Endothelial cell of umbilical vein (primary cell): ENCODE data around the gene UBR4. TPM values are rescaled to one million over a fixed set of nuclear protein-coding genes. Genes with fewer than 3 reads are reported as not detected.

Source experiments
- BruUV-seq: library from RNA; stranded (reverse); fragments of 400-500 nt; replicated peaks from 2 replicates; lab custom pipeline; 2021; lab: Mats Ljungman, UMichigan
- CTCF ChIA-PET: fragments of 300-600, 350-600 bp; sonication (Branson Sonifier 250); formaldehyde crosslinking; loops from one replicate; lab custom pipeline; 2021; ENCODE audit warnings: antibody characterized with exemption, inconsistent platforms; lab: Charles Lee
- POLR2A ChIA-PET: fragments of 300-600, 350-600 bp; sonication (Branson Sonifier 250); formaldehyde crosslinking; loops from one replicate; lab custom pipeline; 2021; ENCODE audit warnings: antibody characterized with exemption, inconsistent platforms; lab: Charles Lee
- DNase-seq: peaks from one replicate; pipeline ENCODE4 v3.0.0-alpha.2; 2011; ENCODE audit warnings: low read depth, low spot score
- FAIRE-seq: peaks from 2 replicates; lab custom pipeline; 2011; peaks lifted over from hg19 to GRCh38; lab: Jason Lieb, UNC
- H2AFZ ChIP-seq: 2 replicates; pipeline ENCODE4 v1.6.0; 2012; ENCODE audit warnings: low read depth, low read length, control low read depth, inconsistent platforms
- H3K27ac ChIP-seq: 2 replicates; pipeline ENCODE4 v1.5.1; 2011; ENCODE audit warnings: low read depth, mild to moderate bottlenecking, control low read depth, low read length, moderate library complexity; ENCODE audit not compliant: insufficient read depth
- H3K27me3 ChIP-seq, 2 experiments: 2 replicates each; pipeline versions ENCODE4 v1.6.0 to v1.6.1; 2011; ENCODE audit warnings: low read length in 2 of 2, mixed read lengths in 1 of 2; ENCODE audit not compliant: control insufficient read depth in 2 of 2, insufficient read depth in 2 of 2
- H3K36me3 ChIP-seq, 2 experiments: 2 replicates in 1 of 2; 3 replicates in 1 of 2; pipeline ENCODE4 v1.5.1; 2011; ENCODE audit warnings: low read length in 2 of 2, mild to moderate bottlenecking in 1 of 2, moderate library complexity in 1 of 2; ENCODE audit not compliant: control insufficient read depth in 2 of 2, insufficient read depth in 2 of 2; ENCODE audit errors: extremely low read depth in 1 of 2
- H3K4me1 ChIP-seq: 3 replicates; pipeline ENCODE4 v1.5.1; 2011; ENCODE audit warnings: mild to moderate bottlenecking, low read length; ENCODE audit not compliant: control insufficient read depth, insufficient read depth; ENCODE audit errors: extremely low read depth
- H3K4me2 ChIP-seq: 2 replicates; pipeline ENCODE4 v1.6.1; 2011; ENCODE audit warnings: low read length, control low read depth, mixed read lengths; ENCODE audit not compliant: insufficient read depth
- H3K4me3 ChIP-seq, 3 experiments: fragments of 200-600 bp in 1 of 3; sonication (generic), shearing (Covaris generic) in 1 of 3; replicated peaks in 1 of 3; 2 replicates each; pipeline ENCODE4 v1.5.1; 2011 to 2016; ENCODE audit warnings: control low read depth in 3 of 3, low read length in 3 of 3, mild to moderate bottlenecking in 2 of 3, inconsistent platforms in 1 of 3, low read depth in 1 of 3, moderate library complexity in 1 of 3; ENCODE audit not compliant: insufficient read depth in 1 of 3
- H3K79me2 ChIP-seq: 2 replicates; pipeline ENCODE4 v1.6.0; 2012; ENCODE audit warnings: low read length, inconsistent platforms; ENCODE audit not compliant: control insufficient read depth, insufficient read depth
- H3K9ac ChIP-seq: replicated peaks from 2 replicates; pipeline ENCODE3; 2011; ENCODE audit warnings: low read length, control low read depth; ENCODE audit not compliant: insufficient read depth; ENCODE audit errors: extremely low read depth
- H3K9me1 ChIP-seq: replicated peaks from 3 replicates; pipeline ENCODE4 v1.6.0; 2011; ENCODE audit warnings: mild to moderate bottlenecking, low read length; ENCODE audit not compliant: control insufficient read depth, insufficient read depth; ENCODE audit errors: extremely low read depth
- H3K9me3 ChIP-seq: replicated peaks from 2 replicates; pipeline ENCODE4 v1.5.1; 2012; ENCODE audit warnings: low read length, inconsistent platforms; ENCODE audit not compliant: control insufficient read depth, insufficient read depth
- H4K20me1 ChIP-seq: replicated peaks from 2 replicates; pipeline ENCODE3; 2011; ENCODE audit warnings: mild to moderate bottlenecking, low read length; ENCODE audit not compliant: control insufficient read depth, insufficient read depth; ENCODE audit errors: extremely low read depth
- GATA2 ChIP-seq: IDR thresholded peaks from 2 replicates; pipeline ENCODE4 v1.7.0; 2011; ENCODE audit warnings: low read depth, mild to moderate bottlenecking, moderate library complexity, mixed read lengths, low read length; ENCODE audit not compliant: insufficient read length, insufficient read depth
- JUN ChIP-seq: IDR thresholded peaks from 2 replicates; pipeline ENCODE4 v1.6.1; 2011; ENCODE audit warnings: borderline replicate concordance, low read depth; ENCODE audit not compliant: insufficient read length, insufficient read depth
- MYC ChIP-seq: IDR thresholded peaks from one replicate; pipeline ENCODE4 v1.6.1; 2011; ENCODE audit warnings: mild to moderate bottlenecking, low read depth, low read length
- POLR2AphosphoS5 ChIP-seq: IDR thresholded peaks from 2 replicates; pipeline ENCODE4 v1.6.1; 2012; ENCODE audit warnings: low read depth, mild to moderate bottlenecking, control low read depth, low read length, moderate library complexity; ENCODE audit not compliant: insufficient read depth
- dilution Hi-C: fragments of 300-500 bp; cut with MboI; formaldehyde crosslinking; loops from one replicate; pipeline ENCODE4 v1.15.0; 2019; ENCODE audit warnings: low sequenced_read_pairs; ENCODE audit not compliant: extremely low pct_ligation_motif_present
- intact Hi-C: fragments of 100-400 bp; cut with micrococcal nuclease; formaldehyde crosslinking; loops from one replicate; pipeline ENCODE4 v1.10.0; 2022
- polyA plus RNA-seq, 4 experiments: library from polyadenylated mRNA; depleted of rRNA in 3 of 4; stranded (reverse) in 3 of 4; unstranded in 1 of 4; fragments of >200 nt; gene quantifications; 2 replicates each; pipeline versions ENCODE4 v1.2.1 to v1.2.3, GENCODE V29; 2011 to 2012; ENCODE audit warnings: missing spikeins in 1 of 4
- total RNA-seq: library from RNA; stranded (reverse); gene quantifications from 2 replicates; pipeline ENCODE4 v1.2.3, GENCODE V29; 2021
- TF ChIP-seq, protein P1 (sequence below), 2 donors: IDR thresholded peaks; 1 replicate in 1 of 2; 2 replicates in 1 of 2; pipeline ENCODE4 v1.5.1; 2011; ENCODE audit warnings: low read length in 2 of 2, mild to moderate bottlenecking in 2 of 2, moderate library complexity in 2 of 2, control low read depth in 1 of 2, inconsistent platforms in 1 of 2, low read depth in 1 of 2; ENCODE audit not compliant: insufficient read depth in 1 of 2; ENCODE audit errors: extremely low read depth in 1 of 2

UBR4 gene
- total and polyA plus RNA-seq, 2 donors (not counting 3 experiments of a cell fraction or from before 2014, with no cell fraction given): 125 to 150 TPM

DNA sequence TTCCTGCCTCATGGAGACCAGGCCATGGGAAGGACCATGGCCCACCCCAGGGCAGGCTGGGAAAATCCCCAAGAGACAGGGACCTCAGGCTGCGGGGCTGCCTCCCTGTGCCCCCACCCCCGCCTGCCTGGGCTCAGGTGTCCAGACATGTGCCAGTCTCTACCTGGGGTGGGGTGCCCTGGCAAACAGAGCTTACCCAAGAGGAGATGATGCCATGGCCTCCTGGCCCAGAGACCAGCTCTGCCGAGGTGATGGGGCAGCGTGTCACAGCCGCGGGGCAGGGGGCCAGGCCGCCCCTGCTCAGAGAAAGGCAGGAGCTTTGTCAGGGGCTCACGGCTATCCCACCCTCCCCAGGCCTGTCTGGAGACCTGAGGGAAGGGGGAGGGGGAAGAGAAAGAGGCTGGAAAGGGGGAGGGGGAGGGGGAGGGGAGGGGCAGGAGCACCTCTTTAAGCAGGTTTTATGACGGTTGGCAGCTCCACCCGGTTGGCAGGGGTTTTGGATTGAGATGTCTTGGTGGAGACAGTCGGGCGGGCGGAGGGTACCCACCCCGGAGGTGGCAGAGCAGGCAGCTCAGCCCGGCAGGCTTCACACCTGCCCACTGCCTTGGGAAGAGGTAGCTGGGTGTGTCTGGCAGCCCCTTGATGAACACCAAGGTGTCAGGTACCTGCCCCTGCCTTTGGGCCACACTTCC lies 152.1 kb downstream of the UBR4 start:
- DNase-seq: no peak
- no peaks in the 10 kb centered on the region for H3K9me1 ChIP-seq
- no peak overlapping the region for H2AFZ ChIP-seq
- H3K9me3 ChIP-seq: no peaks in the 10 kb centered on the region
- H3K4me2 ChIP-seq: no peak overlapping the region
- intact Hi-C loops: no loop called here
- dilution Hi-C loops: no loop called here
- TF ChIP-seq MYC (no peak), JUN (no peak), GATA2 (no peak), POLR2AphosphoS5 (no peak)
- TF ChIP-seq, protein P1, sequence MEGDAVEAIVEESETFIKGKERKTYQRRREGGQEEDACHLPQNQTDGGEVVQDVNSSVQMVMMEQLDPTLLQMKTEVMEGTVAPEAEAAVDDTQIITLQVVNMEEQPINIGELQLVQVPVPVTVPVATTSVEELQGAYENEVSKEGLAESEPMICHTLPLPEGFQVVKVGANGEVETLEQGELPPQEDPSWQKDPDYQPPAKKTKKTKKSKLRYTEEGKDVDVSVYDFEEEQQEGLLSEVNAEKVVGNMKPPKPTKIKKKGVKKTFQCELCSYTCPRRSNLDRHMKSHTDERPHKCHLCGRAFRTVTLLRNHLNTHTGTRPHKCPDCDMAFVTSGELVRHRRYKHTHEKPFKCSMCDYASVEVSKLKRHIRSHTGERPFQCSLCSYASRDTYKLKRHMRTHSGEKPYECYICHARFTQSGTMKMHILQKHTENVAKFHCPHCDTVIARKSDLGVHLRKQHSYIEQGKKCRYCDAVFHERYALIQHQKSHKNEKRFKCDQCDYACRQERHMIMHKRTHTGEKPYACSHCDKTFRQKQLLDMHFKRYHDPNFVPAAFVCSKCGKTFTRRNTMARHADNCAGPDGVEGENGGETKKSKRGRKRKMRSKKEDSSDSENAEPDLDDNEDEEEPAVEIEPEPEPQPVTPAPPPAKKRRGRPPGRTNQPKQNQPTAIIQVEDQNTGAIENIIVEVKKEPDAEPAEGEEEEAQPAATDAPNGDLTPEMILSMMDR (IDR thresholded peaks at IDR 0.05; ENCODE audit: extremely low read depth in 1 of 2, insufficient read depth in 1 of 2, low read depth in 1 of 2, low read length in 2 of 2): no peak
- ChIA-PET POLR2A (no interaction called here), CTCF (interaction anchor here (0.6 kb wide), 1 partner anchor 33 kb away, joined by 3 read pairs; no protein-coding TSS in a partner anchor)
- BruUV-seq: no TSS peak
- peaks cover 6 to 9% of the 10 kb centered on the region in 2 experiments for H3K27me3 ChIP-seq
- H3K4me3 ChIP-seq: no peak overlapping the region
- H4K20me1 ChIP-seq: no peaks in the 10 kb centered on the region
- no peaks in the 10 kb centered on the region for H3K36me3 ChIP-seq
- FAIRE-seq: no peak
- H3K27ac ChIP-seq: no peak overlapping the region
- H3K4me1 ChIP-seq: no peaks in the 10 kb centered on the region
- H3K9ac ChIP-seq: no peak overlapping the region
- H3K79me2 ChIP-seq: no peaks in the 10 kb centered on the region
